GM23338 (cell line): ENCODE measurements around the gene DLGAP4. TPM values are rescaled to one million over a fixed set of nuclear protein-coding genes. Genes with fewer than 3 reads are reported as not detected.

Experiments
- ATAC-seq: fragments of 200-7000 bp; cut with Tn5 transposase; 3 replicates; pipeline ENCODE4 v1.9.1; 2020
- DNase-seq: peaks from one replicate; pipeline ENCODE4 v3.0.0-alpha.2; 2015; ENCODE audit warnings: low spot score
- H2AFZ ChIP-seq: fragments of 200-600 bp; sonication (generic); 2 replicates; pipeline ENCODE4 v1.8.0; 2016; ENCODE audit warnings: antibody characterized with exemption, mild to moderate bottlenecking, moderate library complexity
- H3F3A ChIP-seq: fragments of 200-600 bp; sonication (generic); replicated peaks from 2 replicates; pipeline ENCODE4 v1.8.0; 2017; ENCODE audit warnings: antibody characterized with exemption, mixed run types, low read depth
- H3K27ac ChIP-seq: fragments of 200-600 bp; sonication (generic); 2 replicates; pipeline ENCODE4 v1.6.1; 2016; ENCODE audit warnings: low read depth
- H3K27me3 ChIP-seq: fragments of 200-600 bp; sonication (generic); 2 replicates; pipeline ENCODE4 v1.8.0; 2016; ENCODE audit warnings: mild to moderate bottlenecking, mixed run types, moderate library complexity; ENCODE audit not compliant: insufficient read depth
- H3K36me3 ChIP-seq: fragments of 200-600 bp; sonication (generic); 2 replicates; pipeline ENCODE4 v1.8.0; 2016; ENCODE audit warnings: mild to moderate bottlenecking; ENCODE audit not compliant: insufficient read depth
- H3K4me1 ChIP-seq: fragments of 200-600 bp; sonication (generic); 2 replicates; pipeline ENCODE4 v1.8.0; 2016; ENCODE audit warnings: mild to moderate bottlenecking, moderate library complexity; ENCODE audit not compliant: insufficient read depth
- H3K4me2 ChIP-seq: fragments of 200-600 bp; sonication (generic); 2 replicates; pipeline ENCODE4 v1.7.1; 2017; ENCODE audit warnings: mixed run types
- H3K4me3 ChIP-seq: fragments of 200-600 bp; sonication (generic); 2 replicates; pipeline ENCODE4 v1.6.1; 2016; ENCODE audit warnings: mixed run types
- H3K79me2 ChIP-seq: fragments of 200-600 bp; sonication (generic); replicated peaks from 2 replicates; pipeline ENCODE4 v1.8.0; 2017; ENCODE audit warnings: mild to moderate bottlenecking; ENCODE audit not compliant: insufficient read depth
- H3K9me2 ChIP-seq: fragments of 200-600 bp; sonication (generic); 2 replicates; pipeline ENCODE4 v1.8.0; 2017; ENCODE audit not compliant: insufficient read depth
- H4K20me1 ChIP-seq: fragments of 200-600 bp; sonication (generic); replicated peaks from 2 replicates; pipeline ENCODE4 v1.8.0; 2017; ENCODE audit warnings: mild to moderate bottlenecking; ENCODE audit not compliant: insufficient read depth
- H3K27ac Mint-ChIP-seq: 2 replicates; pipeline ENCODE4 v1.8.0; 2020; ENCODE audit warnings: inconsistent platforms, mild to moderate bottlenecking, moderate library complexity, mixed read lengths
- H3K27me3 Mint-ChIP-seq: 3 replicates; pipeline ENCODE4 v1.8.0; 2022; ENCODE audit warnings: low read depth, mild to moderate bottlenecking, moderate library complexity, mixed read lengths, inconsistent platforms; ENCODE audit not compliant: insufficient read depth, poor library complexity
- H3K36me3 Mint-ChIP-seq: 3 replicates; pipeline ENCODE4 v1.8.0; 2021; ENCODE audit warnings: low read depth, mild to moderate bottlenecking, inconsistent platforms, moderate library complexity, mixed read lengths
- H3K4me1 Mint-ChIP-seq: 3 replicates; pipeline ENCODE4 v1.8.0; 2020; ENCODE audit warnings: mild to moderate bottlenecking, inconsistent platforms, mixed read lengths
- H3K4me3 Mint-ChIP-seq: 3 replicates; pipeline ENCODE4 v1.8.0; 2021; ENCODE audit warnings: moderate library complexity, mild to moderate bottlenecking, inconsistent platforms, mixed read lengths
- H3K9me3 Mint-ChIP-seq: 3 replicates; pipeline ENCODE4 v1.8.0; 2020; ENCODE audit warnings: moderate library complexity, mild to moderate bottlenecking, inconsistent platforms, mixed read lengths
- CREB1 ChIP-seq: fragments of 250-450 bp; sonication (Bioruptor Pico); IDR thresholded peaks from 2 replicates; pipeline ENCODE4 v1.5.0; 2020; ENCODE audit warnings: low read depth, mild to moderate bottlenecking, moderate library complexity
- CTCF ChIP-seq, 2 experiments: fragments of 200-600 bp in 1 of 2; sonication (generic) in 1 of 2; conservative IDR thresholded peaks; 2 replicates each; pipeline versions ENCODE4 v1.5.1 to v1.6.1; 2016 to 2017; ENCODE audit warnings: antibody characterized with exemption in 2 of 2, low read depth in 2 of 2, mild to moderate bottlenecking in 2 of 2, moderate library complexity in 1 of 2
- ETS1 ChIP-seq: IDR thresholded peaks from 2 replicates; pipeline ENCODE4 v1.6.1; 2016; ENCODE audit warnings: antibody characterized with exemption
- EZH2 ChIP-seq: fragments of 200-600 bp; sonication (generic); IDR thresholded peaks from one replicate; pipeline ENCODE4 v1.8.0; 2017; ENCODE audit warnings: antibody characterized with exemption, mild to moderate bottlenecking, low read depth; ENCODE audit not compliant: unreplicated experiment
- JUNB ChIP-seq: IDR thresholded peaks from one replicate; pipeline ENCODE4 v1.6.1; 2016; ENCODE audit warnings: antibody characterized with exemption; ENCODE audit not compliant: unreplicated experiment
- NANOG ChIP-seq: IDR thresholded peaks from 2 replicates; pipeline ENCODE4 v1.6.1; 2016; ENCODE audit warnings: antibody characterized with exemption, borderline replicate concordance
- POLR2AphosphoS5 ChIP-seq: IDR thresholded peaks from 2 replicates; pipeline ENCODE4 v1.6.1; 2016; ENCODE audit warnings: antibody characterized with exemption, low read depth
- REST ChIP-seq: IDR thresholded peaks from one replicate; pipeline ENCODE4 v1.6.1; 2018; ENCODE audit warnings: antibody characterized with exemption; ENCODE audit not compliant: unreplicated experiment
- STAT1 ChIP-seq: IDR thresholded peaks from one replicate; pipeline ENCODE4 v1.6.1; 2016; ENCODE audit warnings: antibody characterized with exemption; ENCODE audit not compliant: unreplicated experiment
- ZNF114 ChIP-seq: fragments of 250-450 bp; sonication (Bioruptor Pico); IDR thresholded peaks from 2 replicates; pipeline ENCODE4 v1.5.0; 2020; ENCODE audit warnings: mild to moderate bottlenecking, moderate library complexity
- polyA plus RNA-seq: library from polyadenylated mRNA; unstranded; fragments of >200 nt; fragmentation: Nextera tagmentation; extraction: Ambion mirVana; gene quantifications from 2 replicates; pipeline ENCODE4 v1.2.1, GENCODE V29; 2016
- total RNA-seq: library from RNA; depleted of rRNA; stranded (reverse); fragments of >200 nt; shearing (Covaris generic); gene quantifications from 2 replicates; pipeline ENCODE4 v1.2.3, GENCODE V29; 2014

DLGAP4 gene
- total and polyA plus RNA-seq, 2 experiments from 2014 or later = 46.1 to 52.2 TPM

GRCh38 chr20:36538026-36538722 is 232.0 kb downstream of the DLGAP4 start:
- DNase-seq (no peak), ATAC-seq (no peak)
- H2AFZ ChIP-seq = no peak overlapping the region
- 0 out of 2 replicates have a peak, but pooled peaks cover 4% of the 10 kb centered on the region for H3F3A ChIP-seq
- no peaks in the 10 kb centered on the region for H3K27me3 ChIP-seq
- H3K79me2 ChIP-seq = peaks cover 9% of the 10 kb centered on the region; the same call in 1 of the 2 replicates
- H3K4me1 ChIP-seq = peaks cover 16% of the 10 kb centered on the region
- no peak overlapping the region for H3K27ac Mint-ChIP-seq
- H3K36me3 ChIP-seq = no peaks in the 10 kb centered on the region
- no peak overlapping the region for H3K4me3 ChIP-seq
- 0 out of 2 replicates have a peak, but pooled peaks cover 4% of the 10 kb centered on the region for H4K20me1 ChIP-seq
- no peaks in the 10 kb centered on the region for H3K9me2 ChIP-seq
- H3K9me3 Mint-ChIP-seq = no peaks in the 10 kb centered on the region
- no peak overlapping the region for H3K4me3 Mint-ChIP-seq
- no peak for TF ChIP-seq CREB1 (CRISPR knock-in tag)
- TF ChIP-seq ETS1 = no peak
- no peak for TF ChIP-seq STAT1
- no peak for TF ChIP-seq ZNF114 (CRISPR knock-in tag)
- TF ChIP-seq REST = no peak
- TF ChIP-seq POLR2AphosphoS5 = no peak
- no peak for TF ChIP-seq NANOG
- TF ChIP-seq EZH2 = no peak
- no peak for TF ChIP-seq JUNB
- TF ChIP-seq CTCF (conservative IDR thresholded peaks at IDR 0.05; ENCODE audit: low read depth in 2 of 2) = no peak
- H3K27me3 Mint-ChIP-seq = peaks cover 8% of the 10 kb centered on the region
- peaks cover 23% of the 10 kb centered on the region for H3K4me1 Mint-ChIP-seq
- no peak overlapping the region for H3K4me2 ChIP-seq
- 0 out of 2 replicates have a peak overlapping the region, but pooled peaks have one; percentile 27 for H3K27ac ChIP-seq
- H3K36me3 Mint-ChIP-seq = no peaks in the 10 kb centered on the region
